GM12878 (cell line): Measurements from ENCODE around the gene SIGLEC6. TPM values are rescaled to one million over a fixed set of nuclear protein-coding genes. Genes with fewer than 3 reads are reported as not detected.

Source experiments
- ATAC-seq: fragments of 200-7000 bp; cut with Tn5 transposase; 3 replicates; pipeline ENCODE4 v1.9.1; 2020; ENCODE audit warnings: mild to moderate bottlenecking, moderate library complexity
- BruUV-seq: library from RNA; stranded (reverse); fragments of 400-500 nt; replicated peaks from 2 replicates; lab custom pipeline; 2021; lab: Mats Ljungman, UMichigan
- CTCF ChIA-PET: fragments of 300-600 bp; sonication (Branson Sonifier 250); formaldehyde crosslinking; extraction: SDS; loops from one replicate; lab custom pipeline; 2021; ENCODE audit warnings: inconsistent platforms; lab: Yijun Ruan, JAX
- POLR2A ChIA-PET: fragments of 350-600 bp; formaldehyde crosslinking; extraction: SDS; loops from one replicate; lab custom pipeline; 2021; ENCODE audit warnings: inconsistent platforms; lab: Charles Lee
- RAD21 ChIA-PET: fragments of 300-600 bp; sonication (Branson Sonifier 250); formaldehyde crosslinking; loops from one replicate; lab custom pipeline; 2023; ENCODE audit warnings: antibody characterized with exemption; ENCODE audit not compliant: unreplicated experiment; lab: Charles Lee
- SMC1A ChIA-PET: fragments of 300-600 bp; sonication (Branson Sonifier 250); formaldehyde crosslinking; loops from one replicate; lab custom pipeline; 2023; ENCODE audit not compliant: unreplicated experiment, uncharacterized antibody; lab: Charles Lee
- DNase-seq: peaks from one replicate; pipeline ENCODE4 v3.0.0-alpha.2; 2011; ENCODE audit warnings: low read depth, low spot score
- FAIRE-seq: peaks from 3 replicates; lab custom pipeline; 2011; peaks lifted over from hg19 to GRCh38; lab: Jason Lieb, UNC
- H2AFZ ChIP-seq: 2 replicates; pipeline ENCODE4 v1.6.0; 2011; ENCODE audit warnings: low read depth, low read length, control low read depth; ENCODE audit not compliant: control insufficient read depth
- H3K27ac ChIP-seq: 2 replicates; pipeline ENCODE4 v1.5.1; 2011; ENCODE audit warnings: control low read depth; ENCODE audit not compliant: control insufficient read depth, insufficient read depth
- H3K27me3 ChIP-seq, 2 experiments: replicated peaks in 1 of 2; 2 replicates each; pipeline versions ENCODE4 v1.6.0 to v1.6.1; 2011; ENCODE audit warnings: low read length in 1 of 2; ENCODE audit not compliant: control insufficient read depth in 2 of 2, insufficient read depth in 2 of 2
- H3K36me3 ChIP-seq, 2 experiments: 2 replicates each; pipeline ENCODE4 v1.5.1; 2011; ENCODE audit warnings: low read length in 1 of 2; ENCODE audit not compliant: control insufficient read depth in 2 of 2, insufficient read depth in 2 of 2
- H3K4me1 ChIP-seq: 2 replicates; pipeline ENCODE4 v1.6.1; 2011; ENCODE audit warnings: mild to moderate bottlenecking, low read length, moderate library complexity, mixed read lengths; ENCODE audit not compliant: control insufficient read depth, insufficient read depth
- H3K4me2 ChIP-seq: 2 replicates; pipeline ENCODE4 v1.6.0; 2011; ENCODE audit warnings: control low read depth; ENCODE audit not compliant: control insufficient read depth, insufficient read depth
- H3K4me3 ChIP-seq: fragments of 200-600 bp; sonication (generic); 2 replicates; pipeline ENCODE4 v1.5.1; 2016
- H3K79me2 ChIP-seq: 2 replicates; pipeline ENCODE4 v1.6.0; 2011; ENCODE audit warnings: low read length; ENCODE audit not compliant: control insufficient read depth, insufficient read depth
- H3K9ac ChIP-seq: 2 replicates; pipeline ENCODE4 v1.8.0; 2011; ENCODE audit warnings: low read length, control low read depth, mixed read lengths; ENCODE audit not compliant: control insufficient read depth, insufficient read depth
- H3K9me3 ChIP-seq: replicated peaks from 3 replicates; pipeline ENCODE4 v1.5.1; 2011; ENCODE audit warnings: mild to moderate bottlenecking, low read length; ENCODE audit not compliant: control insufficient read depth, insufficient read depth
- H4K20me1 ChIP-seq: 2 replicates; pipeline ENCODE4 v1.6.0; 2011; ENCODE audit not compliant: control insufficient read depth, insufficient read depth
- EED ChIP-seq: sonication (generic); IDR thresholded peaks from 2 replicates; pipeline ENCODE4 v1.6.1; 2016; ENCODE audit warnings: antibody characterized with exemption, low read depth
- RBBP5 ChIP-seq: fragments of 200-600 bp; sonication (generic); conservative IDR thresholded peaks from 2 replicates; pipeline ENCODE4 v1.6.1; 2016
- STAT3 ChIP-seq: IDR thresholded peaks from 2 replicates; pipeline ENCODE4 v1.6.1; 2011; ENCODE audit warnings: low read depth, low read length, improper control_type of control experiment
- ZNF274 ChIP-seq: IDR thresholded peaks from one replicate; pipeline ENCODE4 v1.8.0; 2011; ENCODE audit not compliant: insufficient read length, insufficient read depth
- WGBS: methylation state at CpG from one replicate; pipeline ENCODE4 v1.1.6; 2016; ENCODE audit warnings: low lambda C conversion rate; ENCODE audit not compliant: insufficient replicate concordance, insufficient coverage; ENCODE audit errors: missing lambda C conversion rate; 5-methylcytosine and 5-hydroxymethylcytosine counted together
- in situ Hi-C: fragments of 300-500 bp; cut with MboI; formaldehyde crosslinking; loops from 9 replicates; pipeline ENCODE4 v1.14.3; 2018; ENCODE audit warnings: mixed read lengths
- intact Hi-C: fragments of 100-400 bp; cut with micrococcal nuclease; formaldehyde crosslinking; loops from one replicate; pipeline ENCODE4 v1.14.2; 2022; ENCODE audit not compliant: unreplicated experiment
- polyA plus RNA-seq, 11 experiments: library from polyadenylated mRNA; depleted of rRNA in 4 of 11; unstranded in 6 of 11; stranded (reverse) in 5 of 11; fragments of >200 nt; fragmentation: Nextera tagmentation in 4 of 11; fragmentation: Illumina TruSeq in 1 of 11; extraction: Ambion mirVana in 4 of 11; extraction: Trizol in 1 of 11; gene quantifications; 1 replicate in 1 of 11; 2 replicates in 10 of 11; pipeline versions ENCODE4 v1.2.1 to v1.2.3, GENCODE V29; 2011 to 2016; ENCODE audit warnings: inconsistent platforms in 2 of 11, missing spikeins in 2 of 11, low read depth in 1 of 11
- total RNA-seq, 4 experiments: library from RNA; depleted of rRNA in 3 of 4; stranded (reverse); fragments of >200 nt in 3 of 4; fragmentation: Illumina TruSeq in 1 of 4; extraction: Trizol in 1 of 4; gene quantifications; 2 replicates each; pipeline versions ENCODE4 v1.2.1 to v1.2.3, GENCODE V29; 2013 to 2021
- TF ChIP-seq, protein P1 (sequence below): IDR thresholded peaks from 2 replicates; pipeline ENCODE4 v1.6.1; 2011; ENCODE audit warnings: mild to moderate bottlenecking, low read depth, low read length, moderate library complexity; ENCODE audit not compliant: insufficient replicate concordance

The SIGLEC6 gene
- total and polyA plus RNA-seq, 10 of the 15 experiments (the other 5 are each of a cell fraction or from before 2014, with no cell fraction given): 0.08 to 0.40 (median 0.27) TPM; not detected in 2

GRCh38 chr19:51546650-51547396 is 15.4 kb upstream of the SIGLEC6 start:
- POLR2A ChIA-PET: interaction anchor here (0.7 kb wide), 1 partner anchor 60 kb away, joined by 5 read pairs; no protein-coding TSS in a partner anchor
- Histone ChIP-seq H3K79me2 (no peaks in the 10 kb centered on the region), H3K9ac (no peak overlapping the region), H3K4me2 (peak overlapping the region; percentile 13; the same call in 1 of the 2 replicates), H3K27me3 (no peaks in the 10 kb centered on the region), H3K9me3 (no peaks in the 10 kb centered on the region), H2AFZ (no peak overlapping the region), H3K4me1 (peaks cover 45% of the 10 kb centered on the region), H3K36me3 (no peaks in the 10 kb centered on the region), H3K4me3 (no peak overlapping the region), H4K20me1 (no peaks in the 10 kb centered on the region), H3K27ac (no peak overlapping the region)
- no TSS peak for BruUV-seq
- SMC1A ChIA-PET: interaction anchor here (1.1 to 1.3 kb wide), 2 partner anchors 11 to 32 kb away, joined by 3 to 4 read pairs; no protein-coding TSS in a partner anchor
- RAD21 ChIA-PET: no interaction called here
- no peak for ATAC-seq
- intact Hi-C loops: no loop called here
- CTCF ChIA-PET: interaction anchor here (1.1 kb wide), 1 partner anchor 31 kb away, joined by 3 read pairs; no protein-coding TSS in a partner anchor
- TF ChIP-seq RBBP5 (no peak), EED (no peak), ZNF274 (no peak), STAT3 (no peak)
- TF ChIP-seq, protein P1, sequence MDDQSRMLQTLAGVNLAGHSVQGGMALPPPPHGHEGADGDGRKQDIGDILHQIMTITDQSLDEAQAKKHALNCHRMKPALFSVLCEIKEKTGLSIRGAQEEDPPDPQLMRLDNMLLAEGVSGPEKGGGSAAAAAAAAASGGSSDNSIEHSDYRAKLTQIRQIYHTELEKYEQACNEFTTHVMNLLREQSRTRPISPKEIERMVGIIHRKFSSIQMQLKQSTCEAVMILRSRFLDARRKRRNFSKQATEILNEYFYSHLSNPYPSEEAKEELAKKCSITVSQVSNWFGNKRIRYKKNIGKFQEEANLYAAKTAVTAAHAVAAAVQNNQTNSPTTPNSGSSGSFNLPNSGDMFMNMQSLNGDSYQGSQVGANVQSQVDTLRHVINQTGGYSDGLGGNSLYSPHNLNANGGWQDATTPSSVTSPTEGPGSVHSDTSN: no peak
- FAIRE-seq: peak; percentile 70
- 18% methylated on average over 10 of the region's 10 CpGs for WGBS
- in situ Hi-C loops: no loop called here
- no peak for DNase-seq
